Stomach (tissue), 9 donors: ENCODE measurements around the gene GZMM. TPM values are rescaled to one million over a fixed set of nuclear protein-coding genes. Genes with fewer than 3 reads are reported as not detected.

Experiments used
- DNase-seq, 2 donors: peaks; one replicate each; pipeline versions ENCODE4 v3.0.0 to v3.0.0-alpha.2; 2013 to 2019
- H3K27ac ChIP-seq, 5 donors: fragments of 200-600 bp in 4 of 5; sonication (generic) in 4 of 5; one replicate each; pipeline ENCODE4 v1.5.1; 2013 to 2019; ENCODE audit warnings: mild to moderate bottlenecking in 1 of 5, moderate library complexity in 1 of 5
- H3K27me3 ChIP-seq, 3 donors: fragments of 200-600 bp; sonication (generic); one replicate each; pipeline ENCODE4 v1.5.1; 2017 to 2019; ENCODE audit warnings: mixed run types in 1 of 3
- H3K36me3 ChIP-seq, 4 donors: fragments of 200-600 bp; sonication (generic); 1 replicate in 3 of 4; 2 replicates in 1 of 4; pipeline ENCODE4 v1.5.1; 2016 to 2019
- H3K4me1 ChIP-seq, 4 donors: fragments of 200-600 bp; sonication (generic); one replicate each; pipeline ENCODE4 v1.5.1; 2016 to 2019
- H3K4me3 ChIP-seq, 4 donors: fragments of 200-600 bp; sonication (generic) in 3 of 4; one replicate each; pipeline ENCODE4 v1.5.1; 2016 to 2019; ENCODE audit warnings: mild to moderate bottlenecking in 1 of 4
- H3K9me3 ChIP-seq, 4 donors: fragments of 200-600 bp; sonication (generic); one replicate each; pipeline ENCODE4 v1.5.1; 2016 to 2019
- CTCF ChIP-seq, 7 experiments: fragments of 450-650 bp in 4 of 7; fragments of 200-600 bp in 3 of 7; sonication (generic) in 3 of 7; IDR thresholded peaks; one replicate each; pipeline ENCODE4 v1.5.1; 2016 to 2019; ENCODE audit warnings: antibody characterized with exemption in 7 of 7, control low read depth in 2 of 7, mild to moderate bottlenecking in 1 of 7
- EP300 ChIP-seq: sonication (generic); formaldehyde crosslinking; IDR thresholded peaks from one replicate; pipeline ENCODE4 v1.6.1; 2017; ENCODE audit warnings: antibody characterized with exemption
- POLR2A ChIP-seq, 4 donors: fragments of 450-650 bp; IDR thresholded peaks; one replicate each; pipeline ENCODE4 v1.6.1; 2016; ENCODE audit warnings: antibody characterized with exemption in 4 of 4, control low read depth in 2 of 4, mild to moderate bottlenecking in 1 of 4, moderate library complexity in 1 of 4
- POLR2AphosphoS5 ChIP-seq, 3 donors: sonication (generic); formaldehyde crosslinking; IDR thresholded peaks; one replicate each; pipeline ENCODE4 v1.6.1; 2016; ENCODE audit warnings: antibody characterized with exemption in 3 of 3
- WGBS, 5 donors: extraction: QIAGEN DNeasy Blood & Tissue Kit in 3 of 5; methylation state at CpG; one replicate each; pipeline versions ENCODE4 v1.1.5 to v1.1.7; 2013 to 2018; 5-methylcytosine and 5-hydroxymethylcytosine counted together
- intact Hi-C: fragments of 100-400 bp; cut with DNase I; formaldehyde crosslinking; loops from one replicate; pipeline ENCODE4 v1.15.1; 2023; ENCODE audit warnings: low total_unique reads
- polyA plus RNA-seq, 3 donors: library from polyadenylated mRNA; stranded (reverse); fragments of 200-250 nt; gene quantifications; one replicate each; pipeline ENCODE4 v1.2.3, GENCODE V29; 2013
- total RNA-seq, 5 donors: library from RNA; depleted of rRNA; stranded (reverse); fragments of >200 nt; gene quantifications; one replicate each; pipeline versions ENCODE4 v1.1.0 to v1.2.3, GENCODE V29; 2014 to 2016
- donor health status: healthy with polysubstance abuse.
- donor health status: Bipolar disorder and iron deficiency.
- donor health status: healthy.

The GZMM gene
- total and polyA plus RNA-seq, 8 donors, result 0.37 to 6.6 (median 0.93) TPM; not detected in 3

GRCh38 chr19:574658-575526 lies 31.0 kb downstream of the GZMM start:
- Histone ChIP-seq H3K4me1 (peaks cover 39 to 75% (median 68%) of the 10 kb centered on the region in 4 donors), H3K27me3 (no peaks in the 10 kb centered on the region), H3K36me3 (peaks cover 11 to 24% (median 24%) of the 10 kb centered on the region in 4 donors), H3K9me3 (no peaks in the 10 kb centered on the region), H3K4me3 (peak overlapping the region; percentile 35 to 98 (median 68)), H3K27ac (peak overlapping the region; percentile 75 to 94 (median 93))
- intact Hi-C loops, result loop anchor here (10.0 kb wide), 1 partner anchor 60 kb away; the partner anchor contains the start of genes FGF22 and POLRMT
- 17 to 36% (median 25%) methylated on average over 14 to 32 of the region's 32 CpGs for WGBS, 5 donors
- DNase-seq, result peak; percentile 69 to 78
- TF ChIP-seq CTCF (IDR thresholded peaks at IDR 0.05) (no peak), POLR2A (IDR thresholded peaks at IDR 0.05) (no peak), EP300 (no peak), POLR2AphosphoS5 (IDR thresholded peaks at IDR 0.05) (peak in 1 of 3 donors; percentile 13)

DNA sequence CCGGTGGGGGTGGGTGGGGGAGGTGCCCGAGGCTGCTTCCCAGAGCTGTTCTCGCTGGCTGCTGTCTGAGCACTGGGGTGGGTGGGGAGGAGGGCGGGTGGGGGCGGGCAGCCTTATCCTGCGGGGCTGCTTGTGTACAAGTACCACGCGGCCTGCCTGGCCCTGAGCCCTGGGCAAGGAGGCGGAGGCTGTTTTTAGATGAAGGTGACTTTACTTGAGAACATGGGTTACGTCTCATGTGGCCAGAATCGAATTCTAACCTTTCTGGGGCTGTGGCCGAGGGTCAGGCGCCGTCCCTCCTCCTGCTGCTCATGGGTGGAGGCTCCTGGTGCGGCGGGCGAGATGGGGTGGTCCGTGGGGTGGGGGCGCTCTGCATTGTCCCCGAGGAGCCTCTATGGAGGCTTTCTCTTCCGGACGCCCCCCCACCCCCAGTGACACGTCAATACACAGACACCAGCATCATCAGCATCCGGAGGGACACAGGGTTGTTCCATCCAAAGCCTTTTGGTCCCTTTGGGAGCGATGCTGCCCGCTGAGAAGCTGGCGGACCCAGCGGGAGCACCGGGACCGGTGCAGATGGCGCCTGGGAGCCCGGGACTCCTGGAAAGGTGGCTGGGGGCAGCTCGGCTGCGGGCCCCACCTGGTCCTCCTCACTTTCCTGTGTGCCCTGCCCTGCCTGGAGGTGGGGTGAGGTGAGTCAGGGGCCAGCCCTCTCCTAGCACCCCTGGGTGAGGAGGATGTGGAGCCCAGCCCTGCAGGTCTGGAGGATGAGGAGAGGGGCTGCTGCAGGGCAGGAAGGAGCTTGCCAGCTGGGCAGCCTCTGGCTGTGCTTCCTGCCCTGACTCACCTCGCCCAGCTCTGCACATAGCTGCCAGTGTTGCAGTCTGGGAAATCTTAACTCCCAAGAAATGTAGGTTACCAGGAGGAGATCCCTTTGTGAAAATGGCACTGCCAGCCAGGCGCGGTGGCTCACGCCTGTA lies 32.0 kb downstream of the GZMM start:
- WGBS, 5 donors, result 24 to 43% (median 32%) methylated on average over 15 to 38 of the region's 38 CpGs
- intact Hi-C loops, result loop anchor here (10.0 kb wide), 1 partner anchor 59 kb away; the partner anchor contains the start of genes FGF22 and POLRMT
- peaks cover 18 to 34% (median 32%) of the 10 kb centered on the region in 4 donors for H3K36me3 ChIP-seq
- peak overlapping the region; percentile 35 to 98 (median 68) for H3K4me3 ChIP-seq
- H3K27me3 ChIP-seq, result no peaks in the 10 kb centered on the region
- DNase-seq, result peak; percentile 77 to 81
- H3K27ac ChIP-seq, result peak overlapping the region; percentile 75 to 94 (median 93)
- no peaks in the 10 kb centered on the region for H3K9me3 ChIP-seq
- TF ChIP-seq POLR2AphosphoS5 (IDR thresholded peaks at IDR 0.05) (peak in 2 of 3 donors; percentile 26 to 43), CTCF (IDR thresholded peaks at IDR 0.05) (no peak)
- H3K4me1 ChIP-seq, result peaks cover 39 to 73% (median 67%) of the 10 kb centered on the region in 4 donors

DNA sequence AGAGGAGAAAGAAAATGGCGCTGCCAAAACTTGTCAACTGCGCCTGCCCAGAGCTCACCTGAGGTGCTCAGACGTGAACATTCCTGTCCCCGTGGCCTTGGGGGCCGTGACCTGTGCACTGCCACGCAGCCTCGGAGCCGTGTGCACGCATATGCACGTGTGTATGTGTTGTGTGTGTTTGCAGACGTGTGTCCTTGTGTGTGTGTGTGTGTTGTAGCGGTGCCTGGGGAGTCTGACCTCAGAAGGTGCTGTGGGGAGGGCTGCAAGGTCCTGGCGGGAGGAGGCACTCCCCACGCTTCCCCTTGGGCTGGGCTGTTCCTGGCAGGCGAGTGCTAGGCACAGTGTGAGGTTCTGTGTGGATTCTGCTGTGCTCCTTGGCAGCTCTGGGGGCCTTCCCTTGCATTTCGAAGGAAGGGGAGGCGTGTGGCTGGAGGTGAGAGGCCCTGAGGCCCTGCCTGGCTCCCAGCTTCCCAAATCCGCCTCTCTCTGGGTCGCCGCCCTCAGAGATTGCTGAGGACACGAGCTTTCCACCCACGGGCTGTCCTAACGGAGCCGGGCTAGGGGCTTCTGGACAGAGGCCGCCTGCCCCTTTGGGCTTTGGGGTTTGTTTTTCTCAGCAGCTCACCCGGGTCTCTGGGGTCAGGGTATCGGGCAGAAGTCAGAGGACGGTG lies 33.0 kb downstream of the GZMM start:
- TF ChIP-seq POLR2A (IDR thresholded peaks at IDR 0.05), result no peak
- TF ChIP-seq POLR2AphosphoS5 (IDR thresholded peaks at IDR 0.05), result no peak
- no peak for TF ChIP-seq EP300
- TF ChIP-seq CTCF (IDR thresholded peaks at IDR 0.05), result no peak
- intact Hi-C loops, result loop anchor here (10.0 kb wide), 1 partner anchor 58 kb away; the partner anchor contains the start of genes FGF22 and POLRMT

More for the DNA sequence above, 33.0 kb downstream of the GZMM start:
- WGBS, 5 donors, result 64 to 79% (median 71%) methylated on average over 19 to 28 of the region's 28 CpGs
- DNase-seq, result no peak
- no peaks in the 10 kb centered on the region for H3K27me3 ChIP-seq
- H3K4me3 ChIP-seq, result peak overlapping the region in 1 of 4 donors; percentile 98
- H3K4me1 ChIP-seq, result peaks cover 35 to 63% (median 57%) of the 10 kb centered on the region in 4 donors
- H3K27ac ChIP-seq, result peak overlapping the region in 1 of 5 donors; percentile 75
- no peaks in the 10 kb centered on the region for H3K9me3 ChIP-seq
- peaks cover 29 to 45% (median 42%) of the 10 kb centered on the region in 4 donors for H3K36me3 ChIP-seq
